ENCODE measurements around the gene UGT1A9.
A peak's percentile ranks its signal among the peaks of the same experiment; 100 is the strongest.

Gene UGT1A9

GRCh38 chr2:233756429-233757081 lies 84.9 kb downstream of the UGT1A9 start:
- no peak for DNase-seq (ENCODE audit: extremely low read depth, low read depth)
- no peak for TF ChIP-seq CTCF (IDR thresholded peaks at IDR 0.05; ENCODE audit: low read depth, low read length)

GRCh38 chr2:233758141-233758540 lies 86.4 kb downstream of the UGT1A9 start:
- no peak for DNase-seq (ENCODE audit: extremely low read depth, low read depth)
- TF ChIP-seq CTCF (IDR thresholded peaks at IDR 0.05; ENCODE audit: low read depth, low read length) = no peak

- DNase-seq (ENCODE audit: extremely low read depth, low read depth) = no peak
- no peak for TF ChIP-seq CTCF (IDR thresholded peaks at IDR 0.05; ENCODE audit: low read depth, low read length)
Observed at GRCh38 chr2:233758849-233759248, 87.2 kb downstream of the UGT1A9 start.

GRCh38 chr2:233760043-233760442 lies 88.3 kb downstream of the UGT1A9 start, which contains the start of gene UGT1A1:
Gene UGT1A1, plus strand, starts transcription at chr2:233760270. Its CDS starts 18 bp downstream, at chr2:233760288.
- no peak for DNase-seq (ENCODE audit: extremely low read depth, low read depth)
- no peak for TF ChIP-seq CTCF (IDR thresholded peaks at IDR 0.05; ENCODE audit: low read depth, low read length)

GRCh38 chr2:233761040-233761769 lies 89.5 kb downstream of the UGT1A9 start:
- no peak for TF ChIP-seq CTCF (IDR thresholded peaks at IDR 0.05; ENCODE audit: low read depth, low read length)
- DNase-seq (ENCODE audit: extremely low read depth, low read depth) = no peak

- TF ChIP-seq CTCF (IDR thresholded peaks at IDR 0.05; ENCODE audit: low read depth, low read length) = no peak
Observed at GRCh38 chr2:233764264-233764663, 92.6 kb downstream of the UGT1A9 start.

GRCh38 chr2:233764761-233765160 lies 93.1 kb downstream of the UGT1A9 start:
- TF ChIP-seq CTCF (IDR thresholded peaks at IDR 0.05; ENCODE audit: low read depth, low read length) = no peak
- DNase-seq (ENCODE audit: extremely low read depth, low read depth) = no peak

More at GRCh38 chr2:233764264-233764663, 92.6 kb downstream of the UGT1A9 start:
- peak; percentile 20 for DNase-seq (ENCODE audit: extremely low read depth, low read depth)
